GM12892 (cell line): ENCODE measurements around the gene TNFRSF8.
A peak's percentile ranks its signal among the peaks of the same experiment; 100 is the strongest.

Experiments used
- DNase-seq: peaks from one replicate; pipeline ENCODE4 v3.0.0; 2011; ENCODE audit not compliant: insufficient read length
- FAIRE-seq: peaks from 2 replicates; lab custom pipeline; 2011; peaks lifted over from hg19 to GRCh38; lab: Jason Lieb, UNC
- POLR2A ChIP-seq: IDR thresholded peaks from 2 replicates; pipeline ENCODE4 v1.6.1; 2011; ENCODE audit warnings: low read depth, low read length, control low read depth
- POLR2AphosphoS5 ChIP-seq: IDR thresholded peaks from 2 replicates; pipeline ENCODE4 v1.6.1; 2011; ENCODE audit warnings: low read depth, low read length, control low read depth
- TAF1 ChIP-seq: IDR thresholded peaks from 2 replicates; pipeline ENCODE4 v1.6.1; 2011; ENCODE audit warnings: low read depth, mild to moderate bottlenecking, control low read depth, low read length, borderline replicate concordance

Gene TNFRSF8

GRCh38 chr1:12132078-12132477 is 69.0 kb downstream of the TNFRSF8 start:
- FAIRE-seq (no peak), DNase-seq (no peak)
- peak; percentile 34; the same call in 1 of the 2 replicates for TF ChIP-seq POLR2A
- TF ChIP-seq TAF1, result no peak

GRCh38 chr1:12134716-12135115 is 71.6 kb downstream of the TNFRSF8 start:
- FAIRE-seq (no peak), DNase-seq (no peak)
- TF ChIP-seq POLR2A (no peak), POLR2AphosphoS5 (no peak), TAF1 (no peak)

- no peak for DNase-seq
- no peak for FAIRE-seq
- TF ChIP-seq POLR2AphosphoS5 (peak; percentile 51), TAF1 (no peak), POLR2A (no peak)
These were observed 72.5 kb downstream of the TNFRSF8 start for GRCh38 chr1:12135612-12136011.

GRCh38 chr1:12136916-12137610 is 74.0 kb downstream of the TNFRSF8 start:
- TF ChIP-seq TAF1, result no peak
- no peak for TF ChIP-seq POLR2AphosphoS5
- TF ChIP-seq POLR2A, result no peak
- DNase-seq (no peak), FAIRE-seq (no peak)

- peak; percentile 22; the same call in 1 of the 2 replicates for TF ChIP-seq POLR2A
- no peak for TF ChIP-seq TAF1
- no peak; the same call in 1 of the 2 replicates for TF ChIP-seq POLR2AphosphoS5
- DNase-seq (no peak), FAIRE-seq (no peak)
These were observed 75.4 kb downstream of the TNFRSF8 start for GRCh38 chr1:12138196-12139168.

- DNase-seq (no peak), FAIRE-seq (no peak)
- TF ChIP-seq TAF1 (no peak), POLR2AphosphoS5 (no peak), POLR2A (no peak)
These were observed 76.9 kb downstream of the TNFRSF8 start for GRCh38 chr1:12140016-12140415.

GRCh38 chr1:12140515-12141162 is 77.5 kb downstream of the TNFRSF8 start:
- DNase-seq (no peak), FAIRE-seq (no peak)
- TF ChIP-seq POLR2AphosphoS5, result no peak
- no peak for TF ChIP-seq POLR2A
- TF ChIP-seq TAF1, result no peak

GRCh38 chr1:12141163-12141850 is 78.2 kb downstream of the TNFRSF8 start:
- TF ChIP-seq POLR2AphosphoS5, result 0 out of 2 replicates have a peak, but pooled peaks have one; percentile 24
- no peak for TF ChIP-seq TAF1
- no peak for TF ChIP-seq POLR2A
- DNase-seq (no peak), FAIRE-seq (no peak)

GRCh38 chr1:12142141-12142823 is 79.2 kb downstream of the TNFRSF8 start:
- DNase-seq (no peak), FAIRE-seq (no peak)
- TF ChIP-seq POLR2AphosphoS5 (no peak), POLR2A (no peak)

- no peak for FAIRE-seq
- no peak for DNase-seq
- TF ChIP-seq POLR2A (no peak; the same call in 1 of the 2 replicates), POLR2AphosphoS5 (peak; percentile 56)
These were observed 80.0 kb downstream of the TNFRSF8 start for GRCh38 chr1:12142891-12143630.
